A549 (cell line): ENCODE measurements around the gene ARL6IP5. TPM values are rescaled to one million over a fixed set of nuclear protein-coding genes. Genes with fewer than 3 reads are reported as not detected.

Experiments used
- ATAC-seq, 2 experiments: fragments of 200-7000 bp in 1 of 2; fragments of >200 bp in 1 of 2; cut with Nextera tagmentation in 1 of 2; cut with Tn5 transposase in 1 of 2; 3 replicates each; pipeline versions ENCODE4 v1.8.0 to v1.9.1; 2018 to 2020; ENCODE audit warnings: mild to moderate bottlenecking in 1 of 2, moderate library complexity in 1 of 2
- CTCF ChIA-PET: fragments of 300-600 bp; sonication (Branson Sonifier 250); formaldehyde crosslinking; extraction: SDS; loops from one replicate; lab custom pipeline; 2021; ENCODE audit warnings: antibody characterized with exemption, inconsistent platforms; lab: Yijun Ruan, JAX
- POLR2A ChIA-PET: fragments of 350-600 bp; formaldehyde crosslinking; extraction: SDS; loops from one replicate; lab custom pipeline; 2021; ENCODE audit warnings: antibody characterized with exemption, inconsistent platforms; lab: Yijun Ruan, JAX
- DNase-seq, 2 experiments: peaks; one replicate each; pipeline versions ENCODE4 v3.0.0 to v3.0.0-alpha.2; 2011 to 2016; ENCODE audit warnings: low read depth in 1 of 2, low spot score in 1 of 2
- FAIRE-seq: peaks from 2 replicates; lab custom pipeline; 2011; peaks lifted over from hg19 to GRCh38; lab: Jason Lieb, UNC
- H3K27ac ChIP-seq, 2 experiments: fragments of >200 bp; sonication (Bioruptor Twin); formaldehyde crosslinking; 3 replicates each; pipeline ENCODE4 v1.5.1; 2016 to 2017
- H3K4me1 ChIP-seq: fragments of >200 bp; sonication (Bioruptor Twin); formaldehyde crosslinking; 3 replicates; pipeline ENCODE4 v1.6.1; 2016
- H3K4me2 ChIP-seq: fragments of >200 bp; sonication (Bioruptor Twin); formaldehyde crosslinking; 3 replicates; pipeline ENCODE4 v1.6.1; 2016
- H3K4me3 ChIP-seq: fragments of >200 bp; sonication (Bioruptor Twin); formaldehyde crosslinking; 3 replicates; pipeline ENCODE4 v1.5.1; 2016
- H3K9me3 ChIP-seq: fragments of >200 bp; sonication (Bioruptor Twin); formaldehyde crosslinking; 3 replicates; pipeline ENCODE4 v1.6.1; 2016
- BHLHE40 ChIP-seq: IDR thresholded peaks from 2 replicates; pipeline ENCODE4 v1.6.1; 2012; ENCODE audit warnings: low read depth, low read length, inconsistent platforms
- CHD2 ChIP-seq: fragments of 150-350 bp; IDR thresholded peaks from 2 replicates; pipeline ENCODE4 v1.6.1; 2014; ENCODE audit warnings: low read length; ENCODE audit not compliant: partially characterized antibody
- CTCF ChIP-seq: fragments of >200 bp; sonication (Bioruptor Twin); formaldehyde crosslinking; IDR thresholded peaks from 3 replicates; pipeline ENCODE4 v1.5.1; 2016
- E2F6 ChIP-seq: IDR thresholded peaks from 2 replicates; pipeline ENCODE4 v1.6.1; 2012; ENCODE audit warnings: low read depth, borderline replicate concordance
- EP300 ChIP-seq, 2 experiments: fragments of >200 bp; sonication (Bioruptor Twin); formaldehyde crosslinking; IDR thresholded peaks; 2 replicates in 1 of 2; 3 replicates in 1 of 2; pipeline ENCODE4 v1.6.1; 2016 to 2017
- HOXA7 ChIP-seq: fragments of 250-450 bp; sonication (Bioruptor Pico); IDR thresholded peaks from 2 replicates; pipeline ENCODE4 v1.5.0; 2020; ENCODE audit warnings: mild to moderate bottlenecking, moderate library complexity
- HOXB13 ChIP-seq: fragments of 250-450 bp; sonication (Bioruptor Pico); IDR thresholded peaks from 2 replicates; pipeline ENCODE4 v1.5.0; 2020; ENCODE audit warnings: low read depth, mild to moderate bottlenecking, moderate library complexity
- HOXB5 ChIP-seq: fragments of 250-450 bp; sonication (Bioruptor Pico); IDR thresholded peaks from 2 replicates; pipeline ENCODE4 v1.5.0; 2020; ENCODE audit warnings: mild to moderate bottlenecking, moderate library complexity
- KDM5A ChIP-seq: fragments of 200-600 bp; sonication (generic); IDR thresholded peaks from 2 replicates; pipeline ENCODE4 v1.6.1; 2016; ENCODE audit warnings: antibody characterized with exemption, mild to moderate bottlenecking
- MAFK ChIP-seq: fragments of 450-650 bp; IDR thresholded peaks from 2 replicates; pipeline ENCODE4 v1.6.1; 2014; ENCODE audit not compliant: partially characterized antibody
- MAZ ChIP-seq: fragments of 150-350 bp; IDR thresholded peaks from 2 replicates; pipeline ENCODE4 v1.6.1; 2014; ENCODE audit warnings: antibody characterized with exemption, low read depth, low read length, borderline replicate concordance
- MYC ChIP-seq: IDR thresholded peaks from 2 replicates; pipeline ENCODE4 v1.6.1; 2012; ENCODE audit warnings: mild to moderate bottlenecking, inconsistent platforms, low read length, improper control_type of control experiment, borderline replicate concordance
- NFE2L2 ChIP-seq: fragments of 150-350 bp; conservative IDR thresholded peaks from 2 replicates; pipeline ENCODE4 v1.6.1; 2014; ENCODE audit warnings: low read length
- NPAS2 ChIP-seq: fragments of 250-450 bp; sonication (Bioruptor Pico); IDR thresholded peaks from 2 replicates; pipeline ENCODE4 v1.8.0; 2022; ENCODE audit warnings: mild to moderate bottlenecking, moderate library complexity, borderline replicate concordance
- SREBF2 ChIP-seq: fragments of 450-650 bp; IDR thresholded peaks from 2 replicates; pipeline ENCODE4 v1.6.1; 2014; ENCODE audit warnings: mild to moderate bottlenecking, moderate library complexity
- TFCP2L1 ChIP-seq: fragments of 250-450 bp; sonication (Bioruptor Pico); IDR thresholded peaks from 2 replicates; pipeline ENCODE4 v1.5.0; 2021; ENCODE audit warnings: mild to moderate bottlenecking
- USF2 ChIP-seq: fragments of 450-650 bp; IDR thresholded peaks from 2 replicates; pipeline ENCODE4 v1.6.1; 2014; ENCODE audit warnings: antibody characterized with exemption
- ZC3H11A ChIP-seq: fragments of 450-650 bp; IDR thresholded peaks from 2 replicates; pipeline ENCODE4 v1.6.1; 2014; ENCODE audit warnings: antibody characterized with exemption, mild to moderate bottlenecking
- ZFP36 ChIP-seq: fragments of 450-650 bp; IDR thresholded peaks from 2 replicates; pipeline ENCODE4 v1.6.1; 2014; ENCODE audit warnings: borderline replicate concordance; ENCODE audit not compliant: partially characterized antibody
- ZNF302 ChIP-seq: fragments of 250-450 bp; sonication (Bioruptor Pico); IDR thresholded peaks from 2 replicates; pipeline ENCODE4 v1.9.0; 2021; ENCODE audit warnings: inconsistent platforms, mild to moderate bottlenecking, moderate library complexity
- WGBS: methylation state at CpG from one replicate; pipeline ENCODE4 v1.1.6; 2017; ENCODE audit errors: missing lambda C conversion rate; 5-methylcytosine and 5-hydroxymethylcytosine counted together
- polyA plus RNA-seq, 4 experiments: library from polyadenylated mRNA; depleted of rRNA in 3 of 4; stranded (reverse); fragments of >200 nt; fragmentation: RNase III in 1 of 4; extraction: RNeasy Plus Mini Kit Qiagen cat#74134 plus additional on column Dnase treatment in 1 of 4; gene quantifications; 2 replicates in 3 of 4; 3 replicates in 1 of 4; pipeline ENCODE4 v1.2.3, GENCODE V29; 2011 to 2017
- TF ChIP-seq, protein P1 (sequence below): fragments of 200-600 bp; sonication (generic); IDR thresholded peaks from 2 replicates; pipeline ENCODE4 v1.6.1; 2016; ENCODE audit warnings: antibody characterized with exemption, mild to moderate bottlenecking, moderate library complexity

ARL6IP5 gene
- polyA plus RNA-seq, 2 of the 4 experiments (the other 2 are of a cell fraction) = 73.8 to 109 TPM

GRCh38 chr3:69142797-69143454 is 58.2 kb downstream of the ARL6IP5 start:
- H3K4me2 ChIP-seq = no peak overlapping the region; the same call in 2 of the 3 replicates
- TF ChIP-seq KDM5A = no peak
- ATAC-seq = no peak
- no peak overlapping the region for H3K4me3 ChIP-seq
- ChIA-PET CTCF (no interaction called here), POLR2A (no interaction called here)
- DNase-seq = no peak
- WGBS = 53% methylated on average over 4 of the region's 4 CpGs
- no peaks in the 10 kb centered on the region; the same call in 2 of the 3 replicates for H3K9me3 ChIP-seq
- FAIRE-seq = no peak
- H3K4me1 ChIP-seq = peaks cover 6% of the 10 kb centered on the region; the same call in 2 of the 3 replicates
- peak overlapping the region in 1 of 2 experiments; percentile 16; a peak in 1 of 6 replicates for H3K27ac ChIP-seq

DNA sequence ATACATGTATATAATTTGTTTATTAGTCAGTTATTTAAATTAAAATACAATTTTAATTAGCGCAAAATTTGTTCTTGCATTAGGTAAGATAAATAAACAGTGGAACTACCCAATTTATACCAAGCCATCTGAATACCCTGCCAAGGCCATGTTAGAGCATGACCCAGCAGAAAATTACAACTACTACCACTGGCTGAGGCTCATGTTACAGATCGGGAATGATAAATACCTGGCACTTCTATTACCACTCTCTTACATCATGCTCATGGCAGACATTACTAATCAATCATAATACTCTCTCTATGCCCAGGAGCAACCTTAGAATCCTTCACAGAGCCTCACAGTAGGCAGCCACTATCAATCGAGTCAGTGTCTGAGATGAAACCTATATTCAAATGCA is 58.9 kb downstream of the ARL6IP5 start:
- peaks cover 6% of the 10 kb centered on the region; the same call in 2 of the 3 replicates for H3K4me1 ChIP-seq
- ChIA-PET POLR2A (no interaction called here), CTCF (no interaction called here)
- 62% methylated on average over 3 of the region's 3 CpGs for WGBS
- H3K4me2 ChIP-seq = peak overlapping the region; percentile 34; the same call in 1 of the 3 replicates
- no peak overlapping the region for H3K4me3 ChIP-seq
- ATAC-seq (0 out of 6 replicates have a peak, but pooled peaks of 1 of the 2 experiments have one; percentile 39), FAIRE-seq (no peak), DNase-seq (peak in 1 of 2 experiments; percentile 31)
- peak overlapping the region; percentile 48 to 60; a peak in 3 of 6 replicates for H3K27ac ChIP-seq
- H3K9me3 ChIP-seq = no peaks in the 10 kb centered on the region; the same call in 2 of the 3 replicates
- TF ChIP-seq HOXB5 (no peak), NFE2L2 (peak; percentile 19; the same call in 1 of the 2 replicates)
- TF ChIP-seq, all 56 proteins: peak for 1

DNA sequence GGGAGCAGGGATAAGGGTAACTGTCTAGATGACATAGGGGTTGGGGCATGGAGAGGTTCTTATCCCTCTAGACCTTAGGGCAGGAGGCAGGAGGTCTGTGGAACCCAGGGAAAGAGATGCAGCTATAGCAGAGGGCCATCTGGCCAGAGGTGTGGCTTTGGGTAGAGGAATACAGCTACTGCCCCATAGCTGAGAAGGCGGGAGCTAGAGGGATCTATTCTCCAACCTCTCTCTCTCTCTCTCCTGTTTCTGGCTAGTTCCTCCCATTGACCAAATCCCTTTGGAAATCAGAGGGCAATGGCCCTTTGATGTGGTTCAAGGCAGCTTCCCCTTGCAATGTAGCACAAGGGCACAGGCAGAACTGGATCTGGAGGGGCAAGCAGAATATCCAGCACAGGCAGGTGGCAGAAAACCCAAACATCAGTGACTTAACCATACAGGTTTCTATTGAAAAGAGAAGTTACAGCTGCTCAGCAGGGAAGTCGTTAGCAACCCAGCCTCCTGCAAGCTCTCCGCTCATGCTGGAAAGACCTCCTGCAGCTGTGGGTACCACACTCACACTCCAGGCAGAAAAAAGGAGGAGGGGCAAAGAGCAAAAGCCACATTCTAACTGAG is 60.0 kb downstream of the ARL6IP5 start:
- H3K9me3 ChIP-seq = no peaks in the 10 kb centered on the region; the same call in 2 of the 3 replicates
- DNase-seq (no peak), FAIRE-seq (no peak), ATAC-seq (no peak)
- ChIA-PET CTCF (interaction anchor here (0.6 to 1.8 kb wide), 5 partner anchors 15 to 161 kb away, joined by 3 to 6 read pairs (median 4); no protein-coding TSS in a partner anchor), POLR2A (no interaction called here)
- H3K4me1 ChIP-seq = peaks cover 6% of the 10 kb centered on the region; the same call in 2 of the 3 replicates
- no peak for TF ChIP-seq HOXB13
- no peak for TF ChIP-seq TFCP2L1 (CRISPR knock-in tag)
- no peak for TF ChIP-seq HOXA7 (CRISPR knock-in tag)
- TF ChIP-seq NFE2L2 = no peak
- no peak for TF ChIP-seq ZC3H11A
- TF ChIP-seq CTCF = no peak
- no peak for TF ChIP-seq ZNF302 (CRISPR knock-in tag)
- no peak for TF ChIP-seq EP300 (IDR thresholded peaks at IDR 0.05)
- no peak for TF ChIP-seq CHD2
- no peak for TF ChIP-seq ZFP36
- H3K4me3 ChIP-seq = no peak overlapping the region
- H3K27ac ChIP-seq = no peak overlapping the region; a peak in 1 of 6 replicates
- 84% methylated on average over 3 of the region's 3 CpGs for WGBS
- no peak overlapping the region for H3K4me2 ChIP-seq

DNA sequence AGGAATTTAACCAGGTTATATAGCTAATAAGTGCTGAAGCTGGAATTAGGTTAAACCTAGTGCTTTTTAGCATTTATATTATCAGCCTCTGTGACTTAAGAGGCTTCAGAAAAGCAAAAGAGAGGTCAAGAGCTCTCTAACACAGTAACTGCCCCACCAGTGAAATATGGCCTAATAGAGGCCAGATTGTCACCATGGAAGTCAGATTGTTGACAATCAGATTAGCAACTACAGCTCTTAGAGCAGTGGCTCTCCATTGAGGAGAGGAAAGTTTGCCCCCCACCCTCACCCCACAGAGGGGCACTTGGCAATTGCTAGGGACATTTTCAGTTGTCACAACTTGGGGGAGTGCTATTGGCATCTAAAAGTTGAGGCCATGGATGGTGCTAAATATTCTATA is 61.0 kb downstream of the ARL6IP5 start:
- FAIRE-seq (no peak), ATAC-seq (no peak), DNase-seq (no peak)
- Histone ChIP-seq H3K4me3 (no peak overlapping the region), H3K9me3 (no peaks in the 10 kb centered on the region; the same call in 2 of the 3 replicates), H3K4me2 (no peak overlapping the region), H3K4me1 (peaks cover 6% of the 10 kb centered on the region; the same call in 2 of the 3 replicates), H3K27ac (no peak overlapping the region)
- CTCF ChIA-PET = interaction anchor here (0.6 to 1.8 kb wide), 4 partner anchors 14 to 161 kb away, joined by 3 to 6 read pairs (median 4); no protein-coding TSS in a partner anchor
- POLR2A ChIA-PET = no interaction called here
- TF ChIP-seq MYC = no peak
- no peak for TF ChIP-seq USF2
- no peak for TF ChIP-seq MAFK
- TF ChIP-seq, protein P1, sequence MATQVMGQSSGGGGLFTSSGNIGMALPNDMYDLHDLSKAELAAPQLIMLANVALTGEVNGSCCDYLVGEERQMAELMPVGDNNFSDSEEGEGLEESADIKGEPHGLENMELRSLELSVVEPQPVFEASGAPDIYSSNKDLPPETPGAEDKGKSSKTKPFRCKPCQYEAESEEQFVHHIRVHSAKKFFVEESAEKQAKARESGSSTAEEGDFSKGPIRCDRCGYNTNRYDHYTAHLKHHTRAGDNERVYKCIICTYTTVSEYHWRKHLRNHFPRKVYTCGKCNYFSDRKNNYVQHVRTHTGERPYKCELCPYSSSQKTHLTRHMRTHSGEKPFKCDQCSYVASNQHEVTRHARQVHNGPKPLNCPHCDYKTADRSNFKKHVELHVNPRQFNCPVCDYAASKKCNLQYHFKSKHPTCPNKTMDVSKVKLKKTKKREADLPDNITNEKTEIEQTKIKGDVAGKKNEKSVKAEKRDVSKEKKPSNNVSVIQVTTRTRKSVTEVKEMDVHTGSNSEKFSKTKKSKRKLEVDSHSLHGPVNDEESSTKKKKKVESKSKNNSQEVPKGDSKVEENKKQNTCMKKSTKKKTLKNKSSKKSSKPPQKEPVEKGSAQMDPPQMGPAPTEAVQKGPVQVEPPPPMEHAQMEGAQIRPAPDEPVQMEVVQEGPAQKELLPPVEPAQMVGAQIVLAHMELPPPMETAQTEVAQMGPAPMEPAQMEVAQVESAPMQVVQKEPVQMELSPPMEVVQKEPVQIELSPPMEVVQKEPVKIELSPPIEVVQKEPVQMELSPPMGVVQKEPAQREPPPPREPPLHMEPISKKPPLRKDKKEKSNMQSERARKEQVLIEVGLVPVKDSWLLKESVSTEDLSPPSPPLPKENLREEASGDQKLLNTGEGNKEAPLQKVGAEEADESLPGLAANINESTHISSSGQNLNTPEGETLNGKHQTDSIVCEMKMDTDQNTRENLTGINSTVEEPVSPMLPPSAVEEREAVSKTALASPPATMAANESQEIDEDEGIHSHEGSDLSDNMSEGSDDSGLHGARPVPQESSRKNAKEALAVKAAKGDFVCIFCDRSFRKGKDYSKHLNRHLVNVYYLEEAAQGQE = no peak
- TF ChIP-seq BHLHE40 = no peak
- no peak for TF ChIP-seq SREBF2
- TF ChIP-seq E2F6 = no peak
- TF ChIP-seq NPAS2 (CRISPR knock-in tag) = no peak
- no peak for TF ChIP-seq MAZ
- TF ChIP-seq CHD2 = no peak
